PC-9 (cell line): Measurements from ENCODE around the gene DAPK2.
"Not testable (repeated sequence)": the region's sequence is repeated elsewhere in the genome, so short reads cannot be mapped to it uniquely, and the experiment has no call there.

Experiments
- EZH2 ChIP-seq: fragments of 200-600 bp; sonication (generic); IDR thresholded peaks from 2 replicates; pipeline ENCODE4 v1.8.0; 2017; ENCODE audit warnings: antibody characterized with exemption, low read depth
- TF ChIP-seq, protein P1 (sequence below): fragments of 200-600 bp; sonication (generic); conservative IDR thresholded peaks from 2 replicates; pipeline ENCODE4 v1.6.1; 2017; ENCODE audit warnings: mixed run types, antibody characterized with exemption, mild to moderate bottlenecking, moderate library complexity

DNA sequence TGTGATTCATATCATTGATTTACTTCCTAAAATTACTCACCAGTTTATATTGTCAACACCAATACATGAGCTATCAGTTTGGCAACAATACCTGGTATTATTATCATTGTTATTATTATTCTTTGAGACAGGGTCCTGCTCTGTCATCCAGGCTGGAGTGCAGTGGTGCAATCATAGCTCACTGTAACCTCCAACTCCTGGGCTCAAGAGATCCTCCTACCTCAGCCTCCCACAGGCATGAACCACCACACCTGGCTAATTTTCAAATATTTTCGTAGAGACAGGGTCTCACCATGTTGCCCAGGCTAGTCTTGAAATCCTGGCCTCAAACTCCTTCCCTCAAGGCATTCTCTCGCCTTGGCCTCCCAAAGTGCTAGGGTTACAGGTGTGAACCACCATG is 27.2 kb upstream of the DAPK2 start:
- TF ChIP-seq EZH2: not testable (repeated sequence)
- TF ChIP-seq, protein P1, sequence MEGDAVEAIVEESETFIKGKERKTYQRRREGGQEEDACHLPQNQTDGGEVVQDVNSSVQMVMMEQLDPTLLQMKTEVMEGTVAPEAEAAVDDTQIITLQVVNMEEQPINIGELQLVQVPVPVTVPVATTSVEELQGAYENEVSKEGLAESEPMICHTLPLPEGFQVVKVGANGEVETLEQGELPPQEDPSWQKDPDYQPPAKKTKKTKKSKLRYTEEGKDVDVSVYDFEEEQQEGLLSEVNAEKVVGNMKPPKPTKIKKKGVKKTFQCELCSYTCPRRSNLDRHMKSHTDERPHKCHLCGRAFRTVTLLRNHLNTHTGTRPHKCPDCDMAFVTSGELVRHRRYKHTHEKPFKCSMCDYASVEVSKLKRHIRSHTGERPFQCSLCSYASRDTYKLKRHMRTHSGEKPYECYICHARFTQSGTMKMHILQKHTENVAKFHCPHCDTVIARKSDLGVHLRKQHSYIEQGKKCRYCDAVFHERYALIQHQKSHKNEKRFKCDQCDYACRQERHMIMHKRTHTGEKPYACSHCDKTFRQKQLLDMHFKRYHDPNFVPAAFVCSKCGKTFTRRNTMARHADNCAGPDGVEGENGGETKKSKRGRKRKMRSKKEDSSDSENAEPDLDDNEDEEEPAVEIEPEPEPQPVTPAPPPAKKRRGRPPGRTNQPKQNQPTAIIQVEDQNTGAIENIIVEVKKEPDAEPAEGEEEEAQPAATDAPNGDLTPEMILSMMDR: not testable (repeated sequence)
